Measurements from ENCODE around the gene TK1.

- TF ChIP-seq CTCF (IDR thresholded peaks at IDR 0.05) (no peak), POLR2AphosphoS5 (IDR thresholded peaks at IDR 0.05; ENCODE audit: low read depth, low read length) (no peak), REST (IDR thresholded peaks at IDR 0.05; ENCODE audit: insufficient read depth in 1 of 2, low read depth in 2 of 2, low read length in 1 of 2) (no peak), TCF7L2 (IDR thresholded peaks at IDR 0.05; ENCODE audit: low read depth, low read length) (no peak)
These were observed 2.5 kb downstream of the TK1 start for GRCh38 chr17:78184351-78184750.
